WTC11 (cell line): Measurements from ENCODE around the gene GPR61.

ENCODE experiments used
- ATF2 ChIP-seq: sonication (generic); formaldehyde crosslinking; IDR thresholded peaks from 2 replicates; pipeline ENCODE4 v1.8.1; 2022; ENCODE audit warnings: low read depth, missing genetic modification reagents, borderline replicate concordance
- CREB1 ChIP-seq: sonication (generic); formaldehyde crosslinking; IDR thresholded peaks from 2 replicates; pipeline ENCODE4 v1.8.0; 2023; ENCODE audit warnings: mild to moderate bottlenecking, missing genetic modification reagents
- CTCF ChIP-seq: fragments of 200-600 bp; IDR thresholded peaks from 2 replicates; pipeline ENCODE4 v1.8.0; 2022; ENCODE audit warnings: antibody characterized with exemption
- GRHL2 ChIP-seq: fragments of 250-450 bp; sonication (Bioruptor Pico); IDR thresholded peaks from 2 replicates; pipeline ENCODE4 v1.8.0; 2022; ENCODE audit warnings: mild to moderate bottlenecking, moderate library complexity; ENCODE audit not compliant: insufficient replicate concordance, severe bottlenecking
- HMGXB4 ChIP-seq: sonication (generic); formaldehyde crosslinking; IDR thresholded peaks from 2 replicates; pipeline ENCODE4 v1.8.1; 2023; ENCODE audit warnings: mild to moderate bottlenecking, moderate library complexity, missing genetic modification reagents
- IRF1 ChIP-seq: sonication (generic); formaldehyde crosslinking; IDR thresholded peaks from 2 replicates; pipeline ENCODE4 v1.8.0; 2023; ENCODE audit warnings: missing genetic modification reagents
- MLX ChIP-seq: sonication (generic); formaldehyde crosslinking; IDR thresholded peaks from 2 replicates; pipeline ENCODE4 v1.8.1; 2023; ENCODE audit warnings: mild to moderate bottlenecking, missing genetic modification reagents, moderate library complexity
- NFYB ChIP-seq: sonication (generic); formaldehyde crosslinking; conservative IDR thresholded peaks from 2 replicates; pipeline ENCODE4 v1.8.0; 2022; ENCODE audit warnings: low read depth, missing genetic modification reagents
- TEAD4 ChIP-seq: sonication (generic); formaldehyde crosslinking; IDR thresholded peaks from 2 replicates; pipeline ENCODE4 v1.8.0; 2022; ENCODE audit warnings: mild to moderate bottlenecking, missing genetic modification reagents
- ZNF232 ChIP-seq: sonication (generic); formaldehyde crosslinking; IDR thresholded peaks from 2 replicates; pipeline ENCODE4 v1.8.0; 2022; ENCODE audit warnings: mild to moderate bottlenecking, missing genetic modification reagents
- TF ChIP-seq, protein P1 (sequence below): sonication (generic); formaldehyde crosslinking; conservative IDR thresholded peaks from 2 replicates; pipeline ENCODE4 v1.8.1; 2022; ENCODE audit warnings: mild to moderate bottlenecking, missing genetic modification reagents
- TF ChIP-seq, protein P2 (sequence below): sonication (generic); formaldehyde crosslinking; IDR thresholded peaks from 2 replicates; pipeline ENCODE4 v1.8.1; 2023; ENCODE audit warnings: mild to moderate bottlenecking, missing genetic modification reagents, moderate library complexity
- TF ChIP-seq, protein P3 (sequence below): sonication (generic); formaldehyde crosslinking; IDR thresholded peaks from 2 replicates; pipeline ENCODE4 v1.8.0; 2022; ENCODE audit warnings: mild to moderate bottlenecking, missing genetic modification reagents

- TF ChIP-seq IRF1 (CRISPR knock-in tag) (no peak), GRHL2 (no peak), CREB1 (no peak), CTCF (no peak), NFYB (no peak), MLX (CRISPR knock-in tag) (no peak), ZNF232 (CRISPR knock-in tag) (no peak), TEAD4 (CRISPR knock-in tag) (no peak), HMGXB4 (no peak), ATF2 (CRISPR knock-in tag) (no peak)
- TF ChIP-seq, protein P1, sequence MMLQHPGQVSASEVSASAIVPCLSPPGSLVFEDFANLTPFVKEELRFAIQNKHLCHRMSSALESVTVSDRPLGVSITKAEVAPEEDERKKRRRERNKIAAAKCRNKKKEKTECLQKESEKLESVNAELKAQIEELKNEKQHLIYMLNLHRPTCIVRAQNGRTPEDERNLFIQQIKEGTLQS (CRISPR knock-in tag), result no peak
- TF ChIP-seq, protein P2, sequence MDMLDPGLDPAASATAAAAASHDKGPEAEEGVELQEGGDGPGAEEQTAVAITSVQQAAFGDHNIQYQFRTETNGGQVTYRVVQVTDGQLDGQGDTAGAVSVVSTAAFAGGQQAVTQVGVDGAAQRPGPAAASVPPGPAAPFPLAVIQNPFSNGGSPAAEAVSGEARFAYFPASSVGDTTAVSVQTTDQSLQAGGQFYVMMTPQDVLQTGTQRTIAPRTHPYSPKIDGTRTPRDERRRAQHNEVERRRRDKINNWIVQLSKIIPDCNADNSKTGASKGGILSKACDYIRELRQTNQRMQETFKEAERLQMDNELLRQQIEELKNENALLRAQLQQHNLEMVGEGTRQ (CRISPR knock-in tag), result no peak
- TF ChIP-seq, protein P3, sequence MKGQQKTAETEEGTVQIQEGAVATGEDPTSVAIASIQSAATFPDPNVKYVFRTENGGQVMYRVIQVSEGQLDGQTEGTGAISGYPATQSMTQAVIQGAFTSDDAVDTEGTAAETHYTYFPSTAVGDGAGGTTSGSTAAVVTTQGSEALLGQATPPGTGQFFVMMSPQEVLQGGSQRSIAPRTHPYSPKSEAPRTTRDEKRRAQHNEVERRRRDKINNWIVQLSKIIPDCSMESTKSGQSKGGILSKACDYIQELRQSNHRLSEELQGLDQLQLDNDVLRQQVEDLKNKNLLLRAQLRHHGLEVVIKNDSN, result no peak
Observed at GRCh38 chr1:109584766-109585165, 45.1 kb downstream of the GPR61 start.
